OCI-LY3 (cell line): ENCODE data around the gene IPO4.

Experiments
- EZH2phosphoT487 ChIP-seq: fragments of 200-600 bp; shearing (Covaris generic); IDR thresholded peaks from 2 replicates; pipeline ENCODE4 v1.6.1; 2018; ENCODE audit warnings: antibody characterized with exemption, mixed run types, low read depth
- TF ChIP-seq, protein P1 (sequence below): fragments of 200-600, 300-600 bp; sonication (generic); IDR thresholded peaks from 2 replicates; pipeline ENCODE4 v1.5.1; 2014; ENCODE audit warnings: antibody characterized with exemption, low read length, low read depth

DNA sequence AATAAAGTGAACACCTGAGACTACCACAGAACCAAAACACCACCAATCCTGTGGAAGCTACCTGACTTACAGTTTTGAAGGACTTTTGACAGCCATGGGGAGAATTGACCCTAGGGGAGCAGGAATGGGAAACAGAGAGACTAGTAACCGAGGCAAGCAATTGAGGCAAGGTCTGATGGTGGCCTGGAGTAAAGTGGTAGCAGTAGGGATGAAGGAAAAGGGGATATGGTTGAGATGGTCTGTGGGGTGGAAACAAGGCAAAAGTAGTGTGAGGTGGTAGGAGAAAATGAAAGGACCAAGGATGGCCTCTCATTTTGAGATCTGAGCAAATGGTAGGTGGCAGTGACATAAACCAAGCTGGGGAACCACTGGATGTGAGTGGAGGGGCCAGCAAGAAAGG is 31.8 kb downstream of the IPO4 start:
- TF ChIP-seq, protein P1, sequence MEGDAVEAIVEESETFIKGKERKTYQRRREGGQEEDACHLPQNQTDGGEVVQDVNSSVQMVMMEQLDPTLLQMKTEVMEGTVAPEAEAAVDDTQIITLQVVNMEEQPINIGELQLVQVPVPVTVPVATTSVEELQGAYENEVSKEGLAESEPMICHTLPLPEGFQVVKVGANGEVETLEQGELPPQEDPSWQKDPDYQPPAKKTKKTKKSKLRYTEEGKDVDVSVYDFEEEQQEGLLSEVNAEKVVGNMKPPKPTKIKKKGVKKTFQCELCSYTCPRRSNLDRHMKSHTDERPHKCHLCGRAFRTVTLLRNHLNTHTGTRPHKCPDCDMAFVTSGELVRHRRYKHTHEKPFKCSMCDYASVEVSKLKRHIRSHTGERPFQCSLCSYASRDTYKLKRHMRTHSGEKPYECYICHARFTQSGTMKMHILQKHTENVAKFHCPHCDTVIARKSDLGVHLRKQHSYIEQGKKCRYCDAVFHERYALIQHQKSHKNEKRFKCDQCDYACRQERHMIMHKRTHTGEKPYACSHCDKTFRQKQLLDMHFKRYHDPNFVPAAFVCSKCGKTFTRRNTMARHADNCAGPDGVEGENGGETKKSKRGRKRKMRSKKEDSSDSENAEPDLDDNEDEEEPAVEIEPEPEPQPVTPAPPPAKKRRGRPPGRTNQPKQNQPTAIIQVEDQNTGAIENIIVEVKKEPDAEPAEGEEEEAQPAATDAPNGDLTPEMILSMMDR, result no peak
- TF ChIP-seq EZH2phosphoT487, result no peak
